GM23338 (cell line): Measurements from ENCODE around the gene S100A11. TPM values are rescaled to one million over a fixed set of nuclear protein-coding genes. Genes with fewer than 3 reads are reported as not detected.

Experiments used
- ZNF114 ChIP-seq: fragments of 250-450 bp; sonication (Bioruptor Pico); IDR thresholded peaks from 2 replicates; pipeline ENCODE4 v1.5.0; 2020; ENCODE audit warnings: mild to moderate bottlenecking, moderate library complexity
- polyA plus RNA-seq: library from polyadenylated mRNA; unstranded; fragments of >200 nt; fragmentation: Nextera tagmentation; extraction: Ambion mirVana; gene quantifications from 2 replicates; pipeline ENCODE4 v1.2.1, GENCODE V29; 2016
- total RNA-seq: library from RNA; depleted of rRNA; stranded (reverse); fragments of >200 nt; shearing (Covaris generic); gene quantifications from 2 replicates; pipeline ENCODE4 v1.2.3, GENCODE V29; 2014
- TF ChIP-seq, protein P1 (sequence below): IDR thresholded peaks from one replicate; pipeline ENCODE4 v1.6.1; 2018; ENCODE audit warnings: antibody characterized with exemption; ENCODE audit not compliant: unreplicated experiment
- TF ChIP-seq, protein P2 (sequence below): fragments of 250-450 bp; sonication (Bioruptor Pico); IDR thresholded peaks from 2 replicates; pipeline ENCODE4 v1.5.0; 2020; ENCODE audit warnings: mild to moderate bottlenecking, moderate library complexity
- TF ChIP-seq, protein P3 (sequence below): IDR thresholded peaks from 2 replicates; pipeline ENCODE4 v1.6.1; 2016; ENCODE audit warnings: antibody characterized with exemption

S100A11 gene
- total and polyA plus RNA-seq, 2 experiments from 2014 or later, result 73.1 to 596 TPM

DNA sequence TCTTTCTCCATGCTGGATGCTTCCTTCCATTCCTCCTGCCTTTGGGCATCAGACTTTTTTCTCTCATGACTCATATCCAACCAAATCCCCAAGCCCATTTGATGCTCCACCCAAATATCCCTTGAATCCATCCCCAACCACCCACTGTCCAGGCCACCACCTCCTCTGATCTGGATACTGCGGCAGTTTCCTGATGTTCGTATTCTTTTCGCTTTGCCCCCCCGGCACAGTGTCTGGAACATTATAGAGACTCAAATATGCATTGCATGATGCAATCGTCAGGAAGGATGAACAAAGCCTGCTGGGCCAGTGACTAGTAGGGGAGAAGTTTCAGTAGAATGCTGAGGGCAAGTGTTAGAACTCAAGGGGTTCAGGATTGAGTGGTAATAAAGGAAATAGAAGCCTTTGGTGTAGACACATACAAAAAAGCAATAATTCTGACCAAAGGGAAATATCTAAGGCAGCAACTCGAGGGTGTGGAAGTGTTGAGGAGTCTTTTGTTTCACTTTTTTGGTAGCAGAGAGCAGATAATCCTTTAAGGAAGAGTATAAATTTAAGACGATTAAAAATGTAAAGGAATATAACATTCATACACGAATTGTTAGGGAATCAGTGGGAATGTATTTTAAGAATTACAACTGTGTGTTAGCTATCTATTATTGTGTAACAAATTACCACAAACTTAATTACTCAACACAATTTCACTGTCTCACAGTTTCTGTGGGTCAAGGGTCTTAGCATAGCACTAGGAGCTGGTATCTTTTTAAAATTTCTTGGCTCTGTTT is 7.5 kb downstream of the S100A11 start (continued):
- TF ChIP-seq, protein P1, sequence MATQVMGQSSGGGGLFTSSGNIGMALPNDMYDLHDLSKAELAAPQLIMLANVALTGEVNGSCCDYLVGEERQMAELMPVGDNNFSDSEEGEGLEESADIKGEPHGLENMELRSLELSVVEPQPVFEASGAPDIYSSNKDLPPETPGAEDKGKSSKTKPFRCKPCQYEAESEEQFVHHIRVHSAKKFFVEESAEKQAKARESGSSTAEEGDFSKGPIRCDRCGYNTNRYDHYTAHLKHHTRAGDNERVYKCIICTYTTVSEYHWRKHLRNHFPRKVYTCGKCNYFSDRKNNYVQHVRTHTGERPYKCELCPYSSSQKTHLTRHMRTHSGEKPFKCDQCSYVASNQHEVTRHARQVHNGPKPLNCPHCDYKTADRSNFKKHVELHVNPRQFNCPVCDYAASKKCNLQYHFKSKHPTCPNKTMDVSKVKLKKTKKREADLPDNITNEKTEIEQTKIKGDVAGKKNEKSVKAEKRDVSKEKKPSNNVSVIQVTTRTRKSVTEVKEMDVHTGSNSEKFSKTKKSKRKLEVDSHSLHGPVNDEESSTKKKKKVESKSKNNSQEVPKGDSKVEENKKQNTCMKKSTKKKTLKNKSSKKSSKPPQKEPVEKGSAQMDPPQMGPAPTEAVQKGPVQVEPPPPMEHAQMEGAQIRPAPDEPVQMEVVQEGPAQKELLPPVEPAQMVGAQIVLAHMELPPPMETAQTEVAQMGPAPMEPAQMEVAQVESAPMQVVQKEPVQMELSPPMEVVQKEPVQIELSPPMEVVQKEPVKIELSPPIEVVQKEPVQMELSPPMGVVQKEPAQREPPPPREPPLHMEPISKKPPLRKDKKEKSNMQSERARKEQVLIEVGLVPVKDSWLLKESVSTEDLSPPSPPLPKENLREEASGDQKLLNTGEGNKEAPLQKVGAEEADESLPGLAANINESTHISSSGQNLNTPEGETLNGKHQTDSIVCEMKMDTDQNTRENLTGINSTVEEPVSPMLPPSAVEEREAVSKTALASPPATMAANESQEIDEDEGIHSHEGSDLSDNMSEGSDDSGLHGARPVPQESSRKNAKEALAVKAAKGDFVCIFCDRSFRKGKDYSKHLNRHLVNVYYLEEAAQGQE, result no peak
- TF ChIP-seq, protein P2, sequence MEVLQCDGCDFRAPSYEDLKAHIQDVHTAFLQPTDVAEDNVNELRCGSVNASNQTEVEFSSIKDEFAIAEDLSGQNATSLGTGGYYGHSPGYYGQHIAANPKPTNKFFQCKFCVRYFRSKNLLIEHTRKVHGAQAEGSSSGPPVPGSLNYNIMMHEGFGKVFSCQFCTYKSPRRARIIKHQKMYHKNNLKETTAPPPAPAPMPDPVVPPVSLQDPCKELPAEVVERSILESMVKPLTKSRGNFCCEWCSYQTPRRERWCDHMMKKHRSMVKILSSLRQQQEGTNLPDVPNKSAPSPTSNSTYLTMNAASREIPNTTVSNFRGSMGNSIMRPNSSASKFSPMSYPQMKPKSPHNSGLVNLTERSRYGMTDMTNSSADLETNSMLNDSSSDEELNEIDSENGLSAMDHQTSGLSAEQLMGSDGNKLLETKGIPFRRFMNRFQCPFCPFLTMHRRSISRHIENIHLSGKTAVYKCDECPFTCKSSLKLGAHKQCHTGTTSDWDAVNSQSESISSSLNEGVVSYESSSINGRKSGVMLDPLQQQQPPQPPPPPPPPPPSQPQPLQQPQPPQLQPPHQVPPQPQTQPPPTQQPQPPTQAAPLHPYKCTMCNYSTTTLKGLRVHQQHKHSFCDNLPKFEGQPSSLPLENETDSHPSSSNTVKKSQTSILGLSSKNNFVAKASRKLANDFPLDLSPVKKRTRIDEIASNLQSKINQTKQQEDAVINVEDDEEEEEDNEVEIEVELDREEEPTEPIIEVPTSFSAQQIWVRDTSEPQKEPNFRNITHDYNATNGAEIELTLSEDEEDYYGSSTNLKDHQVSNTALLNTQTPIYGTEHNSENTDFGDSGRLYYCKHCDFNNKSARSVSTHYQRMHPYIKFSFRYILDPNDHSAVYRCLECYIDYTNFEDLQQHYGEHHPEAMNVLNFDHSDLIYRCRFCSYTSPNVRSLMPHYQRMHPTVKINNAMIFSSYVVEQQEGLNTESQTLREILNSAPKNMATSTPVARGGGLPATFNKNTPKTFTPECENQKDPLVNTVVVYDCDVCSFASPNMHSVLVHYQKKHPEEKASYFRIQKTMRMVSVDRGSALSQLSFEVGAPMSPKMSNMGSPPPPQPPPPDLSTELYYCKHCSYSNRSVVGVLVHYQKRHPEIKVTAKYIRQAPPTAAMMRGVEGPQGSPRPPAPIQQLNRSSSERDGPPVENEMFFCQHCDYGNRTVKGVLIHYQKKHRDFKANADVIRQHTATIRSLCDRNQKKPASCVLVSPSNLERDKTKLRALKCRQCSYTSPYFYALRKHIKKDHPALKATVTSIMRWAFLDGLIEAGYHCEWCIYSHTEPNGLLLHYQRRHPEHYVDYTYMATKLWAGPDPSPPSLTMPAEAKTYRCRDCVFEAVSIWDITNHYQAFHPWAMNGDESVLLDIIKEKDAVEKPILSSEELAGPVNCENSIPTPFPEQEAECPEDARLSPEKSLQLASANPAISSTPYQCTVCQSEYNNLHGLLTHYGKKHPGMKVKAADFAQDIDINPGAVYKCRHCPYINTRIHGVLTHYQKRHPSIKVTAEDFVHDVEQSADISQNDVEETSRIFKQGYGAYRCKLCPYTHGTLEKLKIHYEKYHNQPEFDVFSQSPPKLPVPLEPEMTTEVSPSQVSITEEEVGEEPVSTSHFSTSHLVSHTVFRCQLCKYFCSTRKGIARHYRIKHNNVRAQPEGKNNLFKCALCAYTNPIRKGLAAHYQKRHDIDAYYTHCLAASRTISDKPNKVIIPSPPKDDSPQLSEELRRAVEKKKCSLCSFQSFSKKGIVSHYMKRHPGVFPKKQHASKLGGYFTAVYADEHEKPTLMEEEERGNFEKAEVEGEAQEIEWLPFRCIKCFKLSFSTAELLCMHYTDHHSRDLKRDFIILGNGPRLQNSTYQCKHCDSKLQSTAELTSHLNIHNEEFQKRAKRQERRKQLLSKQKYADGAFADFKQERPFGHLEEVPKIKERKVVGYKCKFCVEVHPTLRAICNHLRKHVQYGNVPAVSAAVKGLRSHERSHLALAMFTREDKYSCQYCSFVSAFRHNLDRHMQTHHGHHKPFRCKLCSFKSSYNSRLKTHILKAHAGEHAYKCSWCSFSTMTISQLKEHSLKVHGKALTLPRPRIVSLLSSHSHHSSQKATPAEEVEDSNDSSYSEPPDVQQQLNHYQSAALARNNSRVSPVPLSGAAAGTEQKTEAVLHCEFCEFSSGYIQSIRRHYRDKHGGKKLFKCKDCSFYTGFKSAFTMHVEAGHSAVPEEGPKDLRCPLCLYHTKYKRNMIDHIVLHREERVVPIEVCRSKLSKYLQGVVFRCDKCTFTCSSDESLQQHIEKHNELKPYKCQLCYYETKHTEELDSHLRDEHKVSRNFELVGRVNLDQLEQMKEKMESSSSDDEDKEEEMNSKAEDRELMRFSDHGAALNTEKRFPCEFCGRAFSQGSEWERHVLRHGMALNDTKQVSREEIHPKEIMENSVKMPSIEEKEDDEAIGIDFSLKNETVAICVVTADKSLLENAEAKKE, result no peak
- TF ChIP-seq, protein P3, sequence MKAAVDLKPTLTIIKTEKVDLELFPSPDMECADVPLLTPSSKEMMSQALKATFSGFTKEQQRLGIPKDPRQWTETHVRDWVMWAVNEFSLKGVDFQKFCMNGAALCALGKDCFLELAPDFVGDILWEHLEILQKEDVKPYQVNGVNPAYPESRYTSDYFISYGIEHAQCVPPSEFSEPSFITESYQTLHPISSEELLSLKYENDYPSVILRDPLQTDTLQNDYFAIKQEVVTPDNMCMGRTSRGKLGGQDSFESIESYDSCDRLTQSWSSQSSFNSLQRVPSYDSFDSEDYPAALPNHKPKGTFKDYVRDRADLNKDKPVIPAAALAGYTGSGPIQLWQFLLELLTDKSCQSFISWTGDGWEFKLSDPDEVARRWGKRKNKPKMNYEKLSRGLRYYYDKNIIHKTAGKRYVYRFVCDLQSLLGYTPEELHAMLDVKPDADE, result no peak
- no peak for TF ChIP-seq ZNF114 (CRISPR knock-in tag)
